ENCODE data around the gene P2RY2. TPM values are rescaled to one million over a fixed set of nuclear protein-coding genes. Genes with fewer than 3 reads are reported as not detected.

P2RY2 gene
- total RNA-seq, 1 donor from 2014 or later, result 0.42 TPM

GRCh38 chr11:73245461-73245860 is 27.4 kb downstream of the P2RY2 start:
- Mint-ChIP-seq H3K36me3 (ENCODE audit: low read depth) (no peaks in the 10 kb centered on the region), H3K4me1 (peaks cover 7% of the 10 kb centered on the region), H3K27me3 (no peaks in the 10 kb centered on the region), H3K9me3 (no peaks in the 10 kb centered on the region), H3K4me3 (no peak overlapping the region), H3K27ac (no peak overlapping the region)
- TF ChIP-seq, protein P1, sequence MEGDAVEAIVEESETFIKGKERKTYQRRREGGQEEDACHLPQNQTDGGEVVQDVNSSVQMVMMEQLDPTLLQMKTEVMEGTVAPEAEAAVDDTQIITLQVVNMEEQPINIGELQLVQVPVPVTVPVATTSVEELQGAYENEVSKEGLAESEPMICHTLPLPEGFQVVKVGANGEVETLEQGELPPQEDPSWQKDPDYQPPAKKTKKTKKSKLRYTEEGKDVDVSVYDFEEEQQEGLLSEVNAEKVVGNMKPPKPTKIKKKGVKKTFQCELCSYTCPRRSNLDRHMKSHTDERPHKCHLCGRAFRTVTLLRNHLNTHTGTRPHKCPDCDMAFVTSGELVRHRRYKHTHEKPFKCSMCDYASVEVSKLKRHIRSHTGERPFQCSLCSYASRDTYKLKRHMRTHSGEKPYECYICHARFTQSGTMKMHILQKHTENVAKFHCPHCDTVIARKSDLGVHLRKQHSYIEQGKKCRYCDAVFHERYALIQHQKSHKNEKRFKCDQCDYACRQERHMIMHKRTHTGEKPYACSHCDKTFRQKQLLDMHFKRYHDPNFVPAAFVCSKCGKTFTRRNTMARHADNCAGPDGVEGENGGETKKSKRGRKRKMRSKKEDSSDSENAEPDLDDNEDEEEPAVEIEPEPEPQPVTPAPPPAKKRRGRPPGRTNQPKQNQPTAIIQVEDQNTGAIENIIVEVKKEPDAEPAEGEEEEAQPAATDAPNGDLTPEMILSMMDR (IDR thresholded peaks at IDR 0.05), result no peak
- ChIA-PET POLR2A (no interaction called here), CTCF (interaction anchor here (1.4 to 7.2 kb wide), 3 partner anchors 56 to 67 kb away, joined by 3 to 87 read pairs (median 15); no protein-coding TSS in a partner anchor)
- ATAC-seq (ENCODE audit: low read depth), result no peak
- DNase-seq, result no peak
- intact Hi-C loops (cut with micrococcal nuclease), result no loop called here

DNA sequence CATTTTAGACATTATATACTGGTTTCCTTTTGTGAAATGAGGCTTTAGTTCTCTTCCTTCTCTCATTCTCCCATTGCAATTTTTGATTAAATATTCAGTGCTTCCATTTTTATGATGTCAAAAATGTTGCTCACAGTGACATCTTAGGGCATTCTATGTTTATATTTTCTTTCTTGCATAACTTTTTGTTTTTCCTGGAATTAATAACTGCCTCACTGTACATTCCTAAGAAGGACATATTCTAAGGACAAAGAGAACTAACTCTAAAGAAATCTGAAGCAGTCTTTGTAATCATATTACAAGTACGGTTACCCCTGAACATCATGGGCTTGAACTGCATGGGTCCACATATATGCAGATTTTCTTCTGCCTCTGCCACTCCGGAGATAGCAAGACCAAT is 28.2 kb downstream of the P2RY2 start:
- Mint-ChIP-seq H3K4me3 (no peak overlapping the region), H3K36me3 (ENCODE audit: low read depth) (no peaks in the 10 kb centered on the region), H3K27ac (no peak overlapping the region), H3K4me1 (peaks cover 7% of the 10 kb centered on the region), H3K9me3 (no peaks in the 10 kb centered on the region), H3K27me3 (no peaks in the 10 kb centered on the region)
- intact Hi-C loops (cut with micrococcal nuclease), result no loop called here
- TF ChIP-seq, protein P1 (IDR thresholded peaks at IDR 0.05), result no peak
- POLR2A ChIA-PET, result no interaction called here
- ATAC-seq (ENCODE audit: low read depth) (no peak), DNase-seq (no peak)
- CTCF ChIA-PET, result no interaction called here

DNA sequence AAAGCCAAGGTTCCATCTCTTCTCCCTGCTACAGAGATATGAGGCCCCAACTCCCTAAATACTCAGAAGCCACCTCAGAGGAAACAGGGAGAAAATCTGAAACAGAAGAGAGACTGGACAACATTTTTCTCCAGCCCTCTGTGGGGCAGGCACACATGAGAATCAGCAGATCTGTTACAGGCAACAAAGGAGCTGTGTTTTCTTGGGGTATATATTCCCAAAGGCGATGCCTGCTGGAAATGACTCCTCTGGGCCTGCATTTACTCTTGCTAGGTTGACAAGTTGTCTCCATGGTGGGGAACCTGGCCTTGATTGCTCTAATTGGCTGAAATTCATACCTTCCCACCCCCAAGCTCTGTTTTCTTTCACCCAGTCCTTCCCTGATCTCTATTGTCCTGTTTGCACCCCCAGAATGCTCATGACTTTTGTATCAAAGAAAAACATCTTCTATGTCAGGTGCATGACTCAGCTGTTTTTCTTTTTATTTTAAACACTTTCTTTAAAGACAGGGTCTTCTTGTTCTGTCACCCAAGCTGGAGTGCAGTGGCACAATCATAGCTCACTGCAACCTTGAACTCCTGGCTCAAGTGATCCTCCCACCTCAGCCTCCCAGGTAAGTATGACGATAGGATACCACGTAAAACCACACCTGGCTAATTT is 30.6 kb downstream of the P2RY2 start:
- no peaks in the 10 kb centered on the region for H3K27me3 Mint-ChIP-seq
- H3K27ac Mint-ChIP-seq, result no peak overlapping the region
- peaks cover 2% of the 10 kb centered on the region for H3K4me1 Mint-ChIP-seq
- POLR2A ChIA-PET, result interaction anchor here (1.1 kb wide), 1 partner anchor 40 kb away, joined by 3 read pairs; no protein-coding TSS in a partner anchor
- CTCF ChIA-PET, result interaction anchor here (1.2 kb wide), 1 partner anchor 61 kb away, joined by 3 read pairs; no protein-coding TSS in a partner anchor
- intact Hi-C loops (cut with micrococcal nuclease), result no loop called here
- H3K36me3 Mint-ChIP-seq (ENCODE audit: low read depth), result no peaks in the 10 kb centered on the region
- no peaks in the 10 kb centered on the region for H3K9me3 Mint-ChIP-seq
- H3K4me3 Mint-ChIP-seq, result no peak overlapping the region
- ATAC-seq (ENCODE audit: low read depth) (no peak), DNase-seq (no peak)
- TF ChIP-seq, protein P1 (IDR thresholded peaks at IDR 0.05), result no peak

DNA sequence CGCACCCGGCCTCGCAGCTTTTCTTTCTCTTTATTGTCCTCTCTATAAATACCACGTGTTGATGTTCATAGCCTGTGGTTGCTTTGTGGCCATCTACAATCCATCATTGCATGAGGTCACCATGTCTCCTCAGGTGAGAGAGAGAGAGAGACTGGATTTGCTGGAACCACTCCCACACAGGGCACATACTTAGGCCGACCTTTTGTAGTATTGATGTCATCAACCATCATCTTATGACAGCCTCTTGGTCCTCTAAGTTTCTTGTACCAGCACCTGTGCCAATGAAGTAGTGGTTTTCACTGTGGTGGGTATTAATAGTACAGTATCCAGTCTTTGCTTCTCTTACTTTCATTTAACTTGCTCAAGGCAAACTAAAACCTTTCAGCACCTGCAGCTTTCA is 31.2 kb downstream of the P2RY2 start:
- no peak overlapping the region for H3K27ac Mint-ChIP-seq
- ChIA-PET POLR2A (interaction anchor here (1.1 kb wide), 1 partner anchor 39 kb away, joined by 3 read pairs; no protein-coding TSS in a partner anchor), CTCF (interaction anchor here (1.2 kb wide), 1 partner anchor 62 kb away, joined by 3 read pairs; no protein-coding TSS in a partner anchor)
- intact Hi-C loops (cut with micrococcal nuclease), result no loop called here
- H3K36me3 Mint-ChIP-seq (ENCODE audit: low read depth), result no peaks in the 10 kb centered on the region
- TF ChIP-seq, protein P1 (IDR thresholded peaks at IDR 0.05), result no peak
- H3K27me3 Mint-ChIP-seq, result no peaks in the 10 kb centered on the region
- ATAC-seq (ENCODE audit: low read depth) (peak; percentile 21), DNase-seq (no peak)
- H3K4me3 Mint-ChIP-seq, result no peak overlapping the region
- H3K9me3 Mint-ChIP-seq, result no peaks in the 10 kb centered on the region
- H3K4me1 Mint-ChIP-seq, result peaks cover 2% of the 10 kb centered on the region

GRCh38 chr11:73249853-73250783 is 32.0 kb downstream of the P2RY2 start:
- no peak for ATAC-seq (ENCODE audit: low read depth)
- ChIA-PET POLR2A (no interaction called here), CTCF (no interaction called here)
- TF ChIP-seq, protein P1 (IDR thresholded peaks at IDR 0.05), result no peak
- Mint-ChIP-seq H3K4me3 (no peak overlapping the region), H3K27ac (peak overlapping the region; percentile 7), H3K36me3 (ENCODE audit: low read depth) (no peaks in the 10 kb centered on the region), H3K27me3 (no peaks in the 10 kb centered on the region), H3K9me3 (no peaks in the 10 kb centered on the region), H3K4me1 (peaks cover 2% of the 10 kb centered on the region)
- no peak for DNase-seq
- intact Hi-C loops (cut with micrococcal nuclease), result no loop called here

Data from activated B cell treated with CpG ODN at 0.5 μM for 24 hours (primary cell).